Suppressor macrophage treated with lipopolysaccharide for 1 hour (primary cell): ENCODE measurements around the gene MAPT.
"Not testable (repeated sequence)": the region's sequence is repeated elsewhere in the genome, so short reads cannot be mapped to it uniquely, and the experiment has no call there.

ENCODE experiments used
- DNase-seq, 3 donors: peaks; one replicate each; pipeline ENCODE4 v3.0.0-alpha.2; 2020 to 2022

MAPT gene

GRCh38 chr17:46019408-46019925 is 125.1 kb downstream of the MAPT start:
- not testable (repeated sequence) for DNase-seq

GRCh38 chr17:46020023-46020761 is 125.8 kb downstream of the MAPT start:
- DNase-seq: peak; percentile 65 to 76 (median 68)

GRCh38 chr17:46020998-46021397 is 126.6 kb downstream of the MAPT start:
- DNase-seq: no peak

- not testable (repeated sequence) for DNase-seq
Measured at GRCh38 chr17:46023366-46023765, 129.0 kb downstream of the MAPT start.

- DNase-seq: no peak
Measured at GRCh38 chr17:46023783-46024388, 129.5 kb downstream of the MAPT start.

- no peak for DNase-seq
Measured at GRCh38 chr17:46024590-46024989, 130.2 kb downstream of the MAPT start.

GRCh38 chr17:46025060-46025459 is 130.7 kb downstream of the MAPT start:
- DNase-seq: no peak

GRCh38 chr17:46025510-46026165 is 131.3 kb downstream of the MAPT start:
- no peak for DNase-seq

- peak; percentile 58 to 68 (median 59) for DNase-seq
Measured at GRCh38 chr17:46026166-46027047, 132.1 kb downstream of the MAPT start.

- DNase-seq: peak; percentile 32 to 53 (median 47)
Measured at GRCh38 chr17:46027048-46027975, 133.0 kb downstream of the MAPT start.

GRCh38 chr17:46027976-46028325 is 133.6 kb downstream of the MAPT start:
- peak in 1 of 3 donors; percentile 8 for DNase-seq

GRCh38 chr17:46028374-46028773 is 134.0 kb downstream of the MAPT start:
- DNase-seq: no peak

- DNase-seq: peak in 2 of 3 donors; percentile 6 to 16
Measured at GRCh38 chr17:46028981-46029565, 134.7 kb downstream of the MAPT start.

- DNase-seq: no peak
Measured at GRCh38 chr17:46029627-46030026, 135.3 kb downstream of the MAPT start.

- DNase-seq: no peak
Measured at GRCh38 chr17:46030752-46031151, 136.4 kb downstream of the MAPT start.

- no peak for DNase-seq
Measured at GRCh38 chr17:46031440-46031839, 137.1 kb downstream of the MAPT start.

GRCh38 chr17:46031920-46032319 is 137.6 kb downstream of the MAPT start:
- no peak for DNase-seq

GRCh38 chr17:46032909-46033308 is 138.6 kb downstream of the MAPT start:
- no peak for DNase-seq

GRCh38 chr17:46033392-46033791 is 139.0 kb downstream of the MAPT start:
- DNase-seq: no peak

- no peak for DNase-seq
Measured at GRCh38 chr17:46035112-46035818, 140.9 kb downstream of the MAPT start.

- no peak for DNase-seq
Measured at GRCh38 chr17:46036491-46036890, 142.1 kb downstream of the MAPT start.
